Dedifferentiated amniotic fluid mesenchymal stem cell (primary cell): Measurements from ENCODE around the gene HIGD2A.
"Not testable (repeated sequence)": the region's sequence is repeated elsewhere in the genome, so short reads cannot be mapped to it uniquely, and the experiment has no call there.

Source experiments
- DNase-seq: peaks from one replicate; pipeline ENCODE4 v3.0.0-alpha.2; 2016; ENCODE audit errors: extremely low spot score

Gene HIGD2A

GRCh38 chr5:176394881-176395675, 6.5 kb downstream of the HIGD2A start:
- no peak for DNase-seq

- no peak for DNase-seq
Observed at GRCh38 chr5:176396330-176396729, 7.8 kb downstream of the HIGD2A start.

- no peak for DNase-seq
Observed at GRCh38 chr5:176397736-176398420, 9.3 kb downstream of the HIGD2A start.

GRCh38 chr5:176400382-176401156, 12.0 kb downstream of the HIGD2A start:
- no peak for DNase-seq

GRCh38 chr5:176401281-176402205, 13.0 kb downstream of the HIGD2A start:
- DNase-seq, result no peak

GRCh38 chr5:176405656-176406435, 17.3 kb downstream of the HIGD2A start:
- no peak for DNase-seq

- DNase-seq, result no peak
Observed at GRCh38 chr5:176406436-176407052, 18.0 kb downstream of the HIGD2A start.

GRCh38 chr5:176407456-176408251, 19.1 kb downstream of the HIGD2A start:
- DNase-seq, result no peak

- DNase-seq, result not testable (repeated sequence)
Observed at GRCh38 chr5:176408252-176408573, 19.7 kb downstream of the HIGD2A start.

- no peak for DNase-seq
Observed at GRCh38 chr5:176408590-176408989, 20.0 kb downstream of the HIGD2A start.

GRCh38 chr5:176409765-176410164, 21.2 kb downstream of the HIGD2A start:
- DNase-seq, result no peak

- no peak for DNase-seq
Observed at GRCh38 chr5:176410486-176411180, 22.1 kb downstream of the HIGD2A start.

- DNase-seq, result no peak
Observed at GRCh38 chr5:176412517-176413254, 24.1 kb downstream of the HIGD2A start.

- DNase-seq, result no peak
Observed at GRCh38 chr5:176413255-176413565, 24.7 kb downstream of the HIGD2A start.

GRCh38 chr5:176413709-176414191, 25.2 kb downstream of the HIGD2A start:
- DNase-seq, result no peak

GRCh38 chr5:176414704-176415103, 26.2 kb downstream of the HIGD2A start:
- no peak for DNase-seq

GRCh38 chr5:176415240-176415951, 26.8 kb downstream of the HIGD2A start:
- DNase-seq, result no peak
